ENCODE measurements around the gene GIT2.
A peak's percentile ranks its signal among the peaks of the same experiment; 100 is the strongest.
"Not testable (repeated sequence)": the region's sequence is repeated elsewhere in the genome, so short reads cannot be mapped to it uniquely, and the experiment has no call there.

The GIT2 gene

GRCh38 chr12:110005319-110005973 is 9.3 kb upstream of the GIT2 start:
- DNase-seq: no peak

DNA sequence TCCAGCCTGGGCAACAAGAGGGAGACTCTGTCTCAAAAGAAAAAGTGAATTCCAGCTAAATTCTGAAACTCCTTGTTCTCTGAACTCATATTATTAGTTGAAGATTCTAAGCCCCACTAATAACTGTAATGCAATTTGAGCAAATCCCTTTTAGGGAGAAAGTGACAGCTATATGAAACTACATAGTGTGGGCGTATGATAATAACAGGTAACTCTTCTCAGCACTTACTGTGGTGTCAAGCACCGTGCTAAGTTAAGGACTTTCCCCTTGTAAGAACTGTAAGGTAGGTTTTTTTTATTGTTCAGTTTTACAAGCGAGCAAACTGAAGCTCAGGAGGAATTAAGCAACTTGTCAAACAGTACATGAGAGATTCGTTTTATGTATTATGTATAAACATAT is 8.4 kb upstream of the GIT2 start:
- DNase-seq: no peak

DNA sequence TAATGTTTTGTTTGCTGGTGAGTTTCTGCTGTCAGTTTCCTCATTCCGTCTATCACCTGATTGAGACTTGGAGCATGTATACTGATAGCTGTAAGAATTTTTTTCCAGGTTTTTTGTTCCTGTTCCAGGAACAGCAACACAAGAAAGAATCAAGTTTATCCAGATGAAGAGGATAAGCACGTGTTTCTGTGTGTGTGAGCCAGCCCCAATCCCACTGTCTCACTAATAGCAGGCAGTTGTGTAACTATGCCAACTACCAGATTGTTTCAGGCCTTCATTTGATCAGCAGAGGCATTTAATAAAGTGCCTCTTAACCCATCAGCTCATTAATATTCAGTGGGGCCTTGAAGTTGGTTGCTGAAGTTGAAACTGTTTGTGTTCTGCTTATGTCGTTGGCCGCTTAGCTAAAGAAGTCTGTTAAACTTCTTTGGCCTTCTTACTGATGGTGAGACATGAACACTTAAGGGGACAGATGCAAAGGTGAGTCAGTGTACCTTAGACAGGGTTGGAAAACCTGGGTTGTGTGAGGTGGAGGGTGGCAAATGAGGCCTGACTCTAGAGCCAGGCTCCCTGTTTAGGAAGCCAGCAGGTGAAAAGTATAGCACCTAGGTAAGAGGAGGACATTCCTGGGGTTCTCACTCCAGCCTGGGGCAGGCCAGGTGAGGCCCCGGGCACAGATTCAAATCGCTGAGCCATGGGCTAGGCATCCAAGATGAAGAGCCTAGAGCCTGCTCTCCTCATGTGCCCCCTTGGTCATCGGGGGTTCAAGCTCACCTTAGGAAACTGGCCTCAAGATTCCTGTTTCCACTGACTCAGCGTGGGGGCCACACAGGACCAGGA is 6.7 kb upstream of the GIT2 start:
- no peak for DNase-seq

DNA sequence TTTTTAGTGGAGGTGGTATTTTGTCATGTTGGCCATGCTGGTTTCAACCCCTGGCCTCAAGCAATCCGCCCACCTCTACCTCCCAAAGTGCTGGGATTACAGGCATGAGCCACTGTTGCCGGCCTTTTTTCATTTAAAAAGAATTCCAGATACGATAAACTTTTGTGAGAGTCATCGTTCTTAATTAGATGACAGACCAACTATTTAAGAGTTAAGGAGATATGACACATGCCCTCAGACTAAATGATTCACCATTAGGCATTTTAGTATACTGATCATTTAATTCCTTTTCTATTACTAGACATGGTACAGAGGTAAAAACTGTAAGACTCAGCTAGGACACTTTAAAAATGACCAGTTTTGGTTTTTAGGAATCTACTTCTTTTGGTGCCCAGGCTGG is 5.4 kb upstream of the GIT2 start:
- no peak for DNase-seq

DNA sequence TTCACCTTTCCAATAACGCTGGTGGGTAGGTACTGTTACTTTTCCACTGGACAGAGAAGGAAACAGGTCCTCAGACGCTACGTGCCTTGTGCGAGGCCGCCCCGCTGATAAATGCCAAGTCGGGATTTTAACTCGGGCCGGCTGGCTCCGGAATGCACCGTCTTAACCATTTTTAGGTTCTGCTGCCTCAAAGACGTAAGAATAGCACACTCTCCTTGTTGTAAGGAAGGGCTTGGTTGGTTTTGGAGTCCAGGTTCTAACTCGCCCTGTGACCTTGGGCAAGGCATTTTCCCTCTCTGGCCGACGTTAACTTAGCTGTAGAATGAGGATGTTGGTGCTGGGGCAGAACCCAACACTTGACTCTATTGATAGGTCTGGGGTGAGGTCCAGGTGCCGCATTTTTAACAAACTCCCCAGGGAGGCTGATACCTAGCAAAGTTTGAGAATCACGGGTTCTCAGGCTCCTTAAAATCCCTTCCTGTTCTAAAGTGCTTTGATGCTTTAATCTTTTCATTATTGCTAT is 3.9 kb upstream of the GIT2 start:
- DNase-seq: no peak

GRCh38 chr12:109999649-109999971 is 3.4 kb upstream of the GIT2 start:
- no peak for DNase-seq

DNA sequence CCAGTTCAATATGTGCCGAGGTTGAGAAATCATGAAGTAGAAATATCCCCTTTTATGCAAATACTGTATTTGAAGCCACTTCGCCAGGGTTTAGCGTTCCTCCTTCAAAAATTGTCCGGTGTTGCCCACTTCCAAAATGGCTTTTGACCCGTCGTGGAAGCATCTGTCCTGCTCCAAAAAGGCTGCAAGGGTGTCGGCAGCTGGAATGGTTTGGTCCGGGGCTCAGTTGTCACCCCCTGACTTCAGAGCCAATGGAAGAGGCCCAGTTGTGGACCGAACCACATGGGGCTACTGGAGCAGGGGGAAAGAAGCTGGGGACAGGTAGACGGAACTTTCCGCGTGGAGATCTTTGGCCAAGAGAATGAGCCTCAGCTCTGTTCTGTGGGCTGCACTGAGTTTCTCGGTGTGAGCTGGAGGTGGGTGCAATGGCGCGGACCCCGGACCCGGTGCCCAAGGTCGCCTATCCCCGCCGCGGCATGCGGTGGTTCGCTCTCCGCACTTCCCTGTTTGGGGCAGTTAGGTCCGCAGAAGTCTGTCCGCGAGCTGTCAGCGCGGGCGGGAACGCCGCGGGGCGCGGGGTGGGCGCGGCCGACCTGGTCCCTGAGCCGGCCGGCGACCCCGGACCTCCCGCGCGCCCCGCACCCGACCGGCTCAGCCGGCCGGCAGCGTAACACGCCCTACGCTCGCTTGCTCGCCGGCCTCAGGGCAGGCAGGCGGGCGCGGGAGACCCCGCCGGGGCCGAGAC is 2.9 kb upstream of the GIT2 start, which contains the start of gene ANKRD13A:
Gene ANKRD13A, plus strand, starts transcription at position 527 of the 745 bp plus-strand sequence. CDS start 259 bp downstream, outside the sequence.
- DNase-seq: peak; percentile 90

- no peak for DNase-seq
These were observed 2.2 kb upstream of the GIT2 start for GRCh38 chr12:109998241-109998903.

DNA sequence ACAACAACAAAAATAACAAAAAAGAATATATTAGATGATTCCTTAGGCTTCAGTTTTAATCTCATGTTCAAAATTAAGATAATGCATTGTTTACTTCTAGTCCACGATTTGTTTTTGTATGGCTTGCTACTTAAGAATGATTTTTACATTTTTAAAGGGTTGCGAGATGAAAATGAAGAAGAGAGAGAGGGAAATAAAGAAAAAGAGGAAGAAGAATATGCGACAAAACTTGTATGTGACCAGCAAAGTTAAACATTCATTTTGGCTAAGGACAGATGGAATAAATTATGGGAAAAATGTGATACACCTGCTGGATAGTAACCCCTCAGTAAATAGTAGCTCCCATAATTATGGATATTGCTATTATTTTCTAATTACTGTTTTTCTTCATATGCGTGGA is 1.2 kb upstream of the GIT2 start:
- DNase-seq: no peak

DNA sequence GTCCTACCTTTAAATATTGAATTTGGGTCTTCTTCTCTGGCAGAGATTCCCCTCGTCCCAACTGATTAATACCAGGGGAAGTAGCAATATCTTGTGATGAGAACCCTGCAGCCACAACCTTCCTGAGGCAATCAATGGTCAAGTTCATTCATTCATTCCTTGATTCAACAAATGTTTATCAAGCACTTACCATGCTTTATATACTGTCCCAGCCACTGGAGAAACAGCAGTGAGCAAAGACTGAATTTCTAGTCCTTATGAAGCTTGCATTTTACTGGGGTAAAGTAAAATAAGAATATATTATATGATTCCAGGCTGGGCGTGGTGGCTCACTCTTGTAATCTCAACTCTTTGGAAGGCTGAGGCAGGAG is 300 bp upstream of the GIT2 start:
- DNase-seq: no peak

DNA sequence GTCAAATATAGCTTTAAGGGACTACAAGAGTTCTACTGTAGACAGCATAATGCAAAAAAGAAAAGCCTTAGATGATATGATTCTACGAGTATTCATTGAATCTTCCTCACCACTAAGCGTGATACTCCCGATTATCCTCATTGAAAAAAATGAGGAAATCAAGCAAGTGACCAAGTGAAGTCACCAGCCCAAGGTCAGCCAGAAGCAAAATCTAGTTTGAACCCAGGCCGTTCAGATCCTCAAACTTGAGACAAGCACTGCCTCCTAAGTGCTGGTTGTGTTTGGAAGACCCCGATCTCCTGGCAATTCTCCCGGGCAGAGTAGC is 845 bp downstream of the GIT2 start:
- DNase-seq: no peak

- DNase-seq: no peak
These were observed 1.6 kb downstream of the GIT2 start for GRCh38 chr12:109994401-109995175.

GRCh38 chr12:109993091-109993490 is 3.1 kb downstream of the GIT2 start:
- DNase-seq: no peak

GRCh38 chr12:109991586-109991985 is 4.6 kb downstream of the GIT2 start:
- no peak for DNase-seq

DNA sequence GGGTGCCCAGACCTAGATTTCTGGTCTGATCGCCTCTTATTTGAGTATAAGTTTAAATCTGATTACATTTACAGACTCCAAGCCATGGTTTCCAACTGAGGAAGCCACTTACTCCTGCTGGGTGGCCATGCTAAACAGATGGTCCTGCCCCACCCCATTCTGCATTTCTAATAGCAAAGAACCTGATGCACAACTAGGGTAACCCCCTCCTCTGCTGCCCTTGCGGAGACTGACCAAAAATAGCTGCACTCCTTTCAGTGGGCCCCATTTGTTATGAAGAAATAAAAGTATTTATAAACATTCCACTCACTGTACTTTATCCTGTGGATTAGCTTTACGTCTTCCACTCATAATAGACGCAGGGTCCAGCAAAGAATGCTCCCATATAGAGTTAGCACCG is 6.8 kb downstream of the GIT2 start:
- DNase-seq: no peak

DNA sequence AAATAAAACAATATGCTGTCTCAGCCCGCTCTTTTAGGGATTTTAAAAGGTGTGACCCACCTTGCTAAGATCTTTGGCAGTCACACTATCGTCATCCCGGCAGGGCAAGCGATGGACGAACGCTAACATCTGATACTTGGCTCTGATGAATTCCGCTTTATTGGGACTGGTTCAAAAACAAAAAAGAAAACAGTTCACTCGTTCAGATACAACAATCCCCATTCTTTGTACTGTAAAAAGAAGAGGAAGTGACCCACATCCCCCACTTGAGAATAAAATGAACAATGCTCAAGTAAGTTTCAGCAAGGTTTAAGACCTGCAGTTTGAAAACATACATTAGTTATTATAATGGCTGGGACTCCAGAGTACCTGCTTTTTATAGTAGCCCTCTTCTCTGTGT is 7.3 kb downstream of the GIT2 start:
- no peak for DNase-seq

DNA sequence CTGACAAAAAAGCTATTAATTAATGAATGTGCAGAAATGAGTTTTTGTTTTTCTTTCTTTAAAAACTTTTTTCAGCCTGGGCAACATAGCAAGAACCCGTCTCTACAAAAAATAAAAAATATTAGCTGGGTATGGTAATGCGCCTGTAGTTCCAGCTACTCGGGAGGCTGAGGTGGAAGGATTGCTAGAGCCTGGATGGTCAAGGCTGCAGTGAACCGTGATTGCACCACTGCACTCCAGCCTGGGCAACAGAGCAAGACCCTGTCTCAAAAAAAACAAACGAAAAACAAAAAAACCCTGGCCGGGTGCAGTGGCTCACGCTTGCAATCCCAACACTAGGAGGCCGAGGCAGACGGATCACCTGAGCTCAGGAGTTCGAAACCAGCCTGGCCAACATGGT is 7.9 kb downstream of the GIT2 start:
- no peak for DNase-seq

GRCh38 chr12:109987615-109988014 is 8.6 kb downstream of the GIT2 start:
- DNase-seq: no peak

DNA sequence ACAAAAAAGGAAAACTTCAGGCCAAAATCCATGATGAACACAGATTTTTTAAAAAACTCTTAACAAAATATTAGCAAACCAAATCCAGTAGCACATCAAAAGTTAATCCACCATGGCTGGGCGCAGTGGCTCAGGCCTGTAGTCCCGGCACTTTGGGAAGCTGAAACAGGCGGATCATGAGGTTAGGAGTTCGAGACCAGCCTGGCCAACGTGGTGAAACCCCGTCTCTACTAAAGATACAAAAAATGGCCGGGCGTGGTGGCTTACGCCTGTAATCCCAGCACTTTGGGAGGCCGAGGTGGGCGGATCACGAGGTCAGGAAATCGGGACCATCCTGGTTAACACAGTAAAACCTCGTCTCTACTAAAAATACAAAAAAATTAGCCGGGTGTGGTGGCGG is 9.9 kb downstream of the GIT2 start:
- DNase-seq: not testable (repeated sequence)

GRCh38 chr12:109983432-109984142 is 12.6 kb downstream of the GIT2 start:
- no peak for DNase-seq

- no peak for DNase-seq
These were observed 14.0 kb downstream of the GIT2 start for GRCh38 chr12:109982210-109982609.

GRCh38 chr12:109981311-109981710 is 14.9 kb downstream of the GIT2 start:
- no peak for DNase-seq
